GM19324 (cell line): ENCODE data around the gene PACSIN2.

Source experiments
- ATAC-seq: cut with Tn5 transposase; IDR thresholded peaks from one replicate; pipeline ENCODE4 v1.9.1; 2021; ENCODE audit warnings: mild to moderate bottlenecking, moderate library complexity; ENCODE audit not compliant: unreplicated experiment, low FRiP score

Gene PACSIN2

GRCh38 chr22:42910221-42910942 lies 104.6 kb downstream of the PACSIN2 start:
- ATAC-seq = no peak

GRCh38 chr22:42909363-42910058 lies 105.4 kb downstream of the PACSIN2 start:
- no peak for ATAC-seq

- ATAC-seq = no peak
Measured at GRCh38 chr22:42908374-42908746, 106.6 kb downstream of the PACSIN2 start.

- no peak for ATAC-seq
Measured at GRCh38 chr22:42907404-42908373, 107.3 kb downstream of the PACSIN2 start.

- no peak for ATAC-seq
Measured at GRCh38 chr22:42906605-42907348, 108.2 kb downstream of the PACSIN2 start.

GRCh38 chr22:42905702-42906183 lies 109.2 kb downstream of the PACSIN2 start:
- no peak for ATAC-seq

- ATAC-seq = no peak
Measured at GRCh38 chr22:42905217-42905616, 109.7 kb downstream of the PACSIN2 start.

- ATAC-seq = no peak
Measured at GRCh38 chr22:42904050-42904449, 110.9 kb downstream of the PACSIN2 start.

GRCh38 chr22:42902875-42903510 lies 112.0 kb downstream of the PACSIN2 start:
- no peak for ATAC-seq

- no peak for ATAC-seq
Measured at GRCh38 chr22:42901790-42902508, 113.0 kb downstream of the PACSIN2 start.

GRCh38 chr22:42897960-42898359 lies 117.0 kb downstream of the PACSIN2 start:
- no peak for ATAC-seq

- ATAC-seq = no peak
Measured at GRCh38 chr22:42895541-42895981, 119.4 kb downstream of the PACSIN2 start.

GRCh38 chr22:42895087-42895486 lies 119.9 kb downstream of the PACSIN2 start:
- no peak for ATAC-seq

GRCh38 chr22:42893371-42894150 lies 121.4 kb downstream of the PACSIN2 start:
- no peak for ATAC-seq

- ATAC-seq = no peak
Measured at GRCh38 chr22:42892571-42893316, 122.2 kb downstream of the PACSIN2 start.

GRCh38 chr22:42892156-42892555 lies 122.8 kb downstream of the PACSIN2 start:
- ATAC-seq = no peak

- no peak for ATAC-seq
Measured at GRCh38 chr22:42891696-42892095, 123.3 kb downstream of the PACSIN2 start.
